Stimulated activated CD8-positive, alpha-beta memory T cell treated with anti-CD3 and anti-CD28 coated beads, Interleukin-7, amount 100 ng/mL, for 48 hours (primary cell): ENCODE measurements around the gene PNO1.
A peak's percentile ranks its signal among the peaks of the same experiment; 100 is the strongest.
"Not testable (repeated sequence)": the region's sequence is repeated elsewhere in the genome, so short reads cannot be mapped to it uniquely, and the experiment has no call there.

Experiments used
- DNase-seq, 2 donors: peaks; one replicate each; pipeline ENCODE4 v3.0.0-alpha.2; 2020; ENCODE audit warnings: low read depth in 1 of 2; ENCODE audit errors: extremely low read depth in 1 of 2

PNO1 gene

DNA sequence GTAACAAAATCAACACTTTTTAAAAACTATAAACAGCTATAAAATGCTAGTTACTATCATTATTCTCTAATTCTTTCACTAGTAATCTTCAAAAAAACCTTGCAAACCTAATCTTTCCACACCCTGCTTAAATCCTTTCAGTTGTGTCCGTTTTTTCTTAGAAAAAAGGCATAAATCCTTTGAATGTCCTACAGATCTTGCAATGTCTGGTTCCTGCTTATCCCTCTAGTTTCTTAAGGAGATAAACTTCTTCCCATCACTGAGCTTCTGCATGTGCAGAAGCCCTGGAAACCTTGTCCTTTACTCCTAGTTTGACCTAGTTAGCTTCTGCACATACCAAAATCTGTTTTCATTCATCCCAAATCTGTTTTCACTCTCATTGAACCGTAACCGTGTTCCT is 1.3 kb upstream of the PNO1 start:
- DNase-seq, result no peak

DNA sequence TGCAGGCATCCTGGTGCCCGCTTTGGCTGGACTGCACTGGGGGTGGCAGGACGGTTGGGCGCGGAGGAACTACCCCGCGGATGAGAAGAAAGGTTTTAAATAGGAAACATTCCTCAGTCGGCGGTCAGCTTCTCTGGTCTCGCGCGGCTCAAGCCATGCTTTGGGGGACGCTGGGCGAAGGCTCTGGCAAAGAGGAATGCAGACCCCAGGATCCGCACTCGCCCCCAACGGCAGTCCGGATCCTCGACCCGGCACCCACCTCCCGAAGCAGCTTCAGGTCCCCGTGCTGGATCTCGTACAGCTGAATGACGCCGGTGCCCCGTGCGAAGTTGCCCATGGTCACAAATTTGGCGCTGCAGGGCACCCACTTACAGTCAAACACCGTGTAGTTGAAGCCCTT is 686 bp upstream of the PNO1 start:
- peak in 1 of 2 donors; percentile 2 for DNase-seq

DNA sequence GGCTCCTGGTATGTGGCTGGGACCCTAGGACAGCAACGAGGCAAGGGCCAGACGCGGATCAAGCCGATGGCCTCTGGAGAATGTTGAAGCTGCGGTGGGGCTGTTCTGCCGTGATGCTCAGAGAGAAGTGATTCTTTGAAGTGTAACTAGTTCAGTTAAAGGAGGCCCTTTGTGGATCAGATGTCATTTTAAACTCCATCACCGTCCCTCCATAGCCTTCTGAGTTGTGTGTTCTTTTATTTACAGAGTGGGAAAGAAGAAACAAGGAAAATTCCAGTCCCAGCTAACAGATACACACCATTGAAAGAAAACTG is 403 bp downstream of the PNO1 start:
- DNase-seq, result no peak

DNA sequence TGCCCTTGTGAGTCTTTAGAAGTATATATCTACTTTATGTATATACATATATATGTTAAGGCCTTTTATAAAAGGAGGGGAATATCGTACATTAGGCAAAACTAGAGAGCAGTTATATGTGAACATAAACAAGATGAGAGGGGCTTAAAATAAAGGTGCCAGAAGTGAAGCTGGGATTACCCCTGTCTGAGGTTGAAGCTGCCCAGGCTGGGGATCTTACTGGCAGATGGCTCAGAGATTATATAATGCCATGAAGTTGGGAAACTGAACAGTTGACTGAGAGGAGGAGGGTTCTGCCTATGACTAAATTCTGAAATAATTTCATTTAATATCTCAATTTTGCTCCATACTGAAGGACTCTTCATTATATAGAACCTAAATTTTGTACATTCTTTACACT is 6.0 kb downstream of the PNO1 start:
- DNase-seq, result no peak

DNA sequence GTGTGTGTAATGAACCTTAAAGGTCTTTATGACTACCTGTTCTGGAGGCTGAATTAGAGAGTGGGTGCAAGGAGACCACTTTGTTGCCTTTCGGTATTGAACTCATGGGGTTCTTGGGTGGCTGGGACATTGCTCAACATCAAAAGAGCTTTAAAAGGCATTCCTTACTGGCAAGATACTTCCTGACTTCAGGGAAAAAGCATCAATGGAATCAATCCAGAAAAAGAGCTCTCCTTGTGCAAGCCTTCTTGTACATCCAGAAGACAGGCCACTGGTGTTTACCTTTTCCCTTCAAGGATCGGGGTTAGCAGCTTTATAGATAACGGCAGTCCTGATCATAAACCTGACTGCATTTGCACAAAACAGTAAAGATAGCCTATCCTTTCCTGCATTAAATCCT is 9.5 kb downstream of the PNO1 start:
- DNase-seq, result no peak

DNA sequence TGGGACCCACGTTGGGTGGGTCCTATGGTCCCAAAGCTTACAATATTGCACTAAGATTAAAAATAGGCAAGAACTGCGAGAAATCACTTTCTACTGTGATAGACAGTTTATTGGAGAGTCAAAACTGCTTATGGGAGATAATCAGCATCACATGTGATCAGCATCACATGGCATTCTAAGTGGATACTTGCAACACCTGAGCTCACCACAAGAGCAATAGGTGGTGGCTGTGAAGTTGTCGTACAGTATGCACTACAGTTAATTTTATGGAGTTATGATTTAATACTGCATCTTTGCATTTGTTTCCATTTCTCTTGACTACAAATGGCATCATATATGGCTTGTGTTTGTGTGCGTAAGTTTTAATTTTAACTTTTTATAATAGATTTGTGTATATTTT is 11.6 kb downstream of the PNO1 start:
- DNase-seq, result no peak

DNA sequence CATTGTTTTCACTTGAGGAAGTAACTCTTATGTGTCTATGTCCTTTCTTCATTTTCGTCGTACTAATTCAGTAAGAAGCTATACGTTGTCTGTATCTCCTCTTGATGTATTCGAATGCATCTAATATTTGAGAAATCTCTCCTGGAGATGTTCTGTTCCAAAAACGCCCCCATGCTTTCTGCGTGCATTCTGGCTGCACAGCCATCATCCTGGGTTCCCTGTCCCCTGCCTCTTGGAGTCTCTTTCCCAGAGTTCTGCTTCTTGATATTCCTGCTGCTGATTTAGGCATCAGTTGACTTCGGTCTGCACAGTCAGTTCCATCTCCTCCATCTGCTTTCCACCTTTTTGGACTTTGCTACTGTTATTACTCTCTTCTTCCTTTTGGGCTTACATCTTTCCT is 13.5 kb downstream of the PNO1 start:
- no peak for DNase-seq

DNA sequence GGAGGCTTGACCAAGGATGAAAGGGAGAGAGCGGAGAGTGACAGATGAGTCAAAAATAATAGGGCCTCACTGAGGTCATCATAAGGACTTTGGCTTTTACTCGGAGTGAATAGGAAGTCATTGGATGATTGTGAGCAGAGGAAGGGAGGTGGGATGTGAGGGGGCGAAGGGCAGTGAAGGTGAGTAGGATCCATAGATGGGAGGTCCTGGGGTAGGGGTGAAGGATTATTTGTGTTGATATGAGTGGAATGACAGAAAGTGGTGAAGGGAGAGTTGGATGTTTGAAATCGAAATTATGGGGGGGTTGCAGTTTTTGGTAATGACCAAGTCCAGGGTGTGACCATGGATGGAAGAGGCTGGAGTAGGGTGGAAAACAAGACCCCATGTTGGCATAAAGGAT is 14.0 kb downstream of the PNO1 start:
- no peak for DNase-seq

DNA sequence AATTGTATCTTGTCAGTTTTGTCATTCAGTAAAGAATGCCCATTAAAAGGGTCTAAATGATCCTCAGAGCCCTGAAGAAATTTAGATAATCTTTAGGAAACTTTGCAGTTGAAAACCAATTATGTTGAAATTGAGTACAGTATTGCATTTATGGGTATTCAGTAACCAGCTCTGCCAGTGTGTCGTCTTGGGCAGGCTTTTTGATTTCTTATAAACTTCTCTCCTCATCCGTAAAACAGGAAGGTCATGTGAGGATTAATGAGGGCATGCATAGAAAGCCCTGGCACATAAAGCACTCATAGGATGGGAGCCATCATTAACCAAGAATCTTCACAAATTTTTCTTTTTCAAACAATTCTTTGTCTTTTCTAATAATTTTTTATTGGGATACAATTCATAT is 14.8 kb downstream of the PNO1 start:
- DNase-seq, result no peak

DNA sequence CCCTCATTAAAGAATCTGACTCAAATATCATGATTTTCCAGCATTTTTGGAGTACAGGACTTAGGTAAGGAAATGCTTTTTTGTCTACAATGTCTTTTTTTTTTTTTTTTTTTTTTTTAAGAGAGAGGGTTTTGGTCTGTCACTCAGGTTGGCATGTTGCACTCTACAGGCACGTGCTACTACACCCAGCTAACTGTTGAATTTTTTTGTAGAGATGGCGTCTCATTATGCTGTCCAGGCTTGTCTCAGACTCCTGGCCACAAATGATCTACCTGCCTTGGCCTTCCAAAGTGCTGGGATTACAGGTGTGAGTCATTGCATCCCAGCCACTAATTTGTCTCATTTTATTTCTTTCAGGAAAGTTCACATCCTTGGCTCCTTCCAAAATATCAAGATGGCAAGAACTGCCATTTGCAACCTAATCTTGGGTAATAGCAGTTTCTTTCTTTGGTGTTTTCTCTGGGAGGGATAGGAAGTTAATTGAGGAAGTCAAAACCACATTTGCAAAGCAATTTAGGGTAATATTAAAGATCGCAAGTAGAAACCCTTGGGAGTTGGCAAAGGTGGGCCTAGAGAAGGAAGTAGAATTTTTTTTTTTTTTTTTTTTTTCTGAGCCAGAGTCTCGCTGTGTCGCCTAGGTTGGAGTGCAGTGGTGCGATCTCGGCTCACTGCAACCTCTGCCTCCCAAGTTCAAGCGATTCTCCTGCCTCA is 15.5 kb downstream of the PNO1 start:
- DNase-seq, result no peak

DNA sequence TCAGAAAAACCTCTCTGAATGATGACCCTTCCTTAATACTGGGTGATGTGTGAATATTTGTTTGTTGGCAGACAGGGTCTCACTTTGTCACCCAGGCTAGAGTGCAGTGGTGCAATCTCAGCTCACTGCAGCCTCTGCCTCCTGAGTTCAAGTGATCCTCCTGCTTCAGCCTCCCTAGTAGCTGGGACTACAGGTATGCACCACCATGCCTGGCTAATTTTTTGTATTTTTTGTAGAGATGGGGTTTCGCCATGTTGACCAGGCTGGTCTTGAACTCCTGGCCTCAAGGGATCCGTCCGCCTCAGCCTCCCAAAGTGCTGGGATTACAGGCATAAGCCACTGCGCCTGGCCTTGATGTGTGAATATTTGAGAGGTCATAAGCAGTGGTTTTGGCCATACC is 17.5 kb downstream of the PNO1 start:
- not testable (repeated sequence) for DNase-seq

DNA sequence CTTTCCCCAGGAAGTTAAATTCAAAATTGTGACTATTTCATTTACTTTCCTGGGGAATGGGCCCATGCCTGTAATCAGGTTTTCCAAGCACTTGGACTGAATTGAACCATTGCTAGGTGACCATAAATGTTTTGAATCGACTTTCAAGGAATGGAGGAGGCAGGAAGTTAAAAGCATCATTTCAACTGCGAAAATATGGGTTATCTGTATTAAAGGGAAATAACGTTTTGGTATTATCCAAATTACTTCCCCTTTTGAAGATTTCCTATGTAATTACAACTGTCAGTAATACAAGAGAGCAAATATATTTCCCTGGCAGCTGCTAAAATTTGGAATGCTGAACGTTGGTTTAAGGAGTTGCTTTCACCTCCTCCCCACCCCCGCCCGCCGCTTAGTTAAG is 19.0 kb downstream of the PNO1 start:
- DNase-seq, result no peak

DNA sequence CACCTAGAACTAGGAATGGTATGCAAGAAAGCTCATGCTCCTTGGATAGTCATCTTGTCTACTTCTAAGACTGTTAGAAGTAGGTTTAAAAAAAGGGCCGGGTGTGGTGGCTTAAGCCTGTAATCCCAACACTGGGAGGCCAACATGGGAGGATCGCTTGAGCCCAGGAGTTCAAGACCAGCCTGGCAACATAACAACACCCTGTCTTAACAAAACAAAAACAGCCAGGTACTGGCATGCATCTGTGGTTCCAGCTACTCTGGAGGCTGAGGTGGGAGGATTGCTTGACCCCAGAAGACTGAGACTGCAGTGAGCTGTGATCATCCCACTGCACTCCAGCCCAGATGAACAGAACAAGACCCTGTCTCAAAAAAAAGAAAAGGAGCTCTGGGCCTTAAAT is 19.9 kb downstream of the PNO1 start:
- no peak for DNase-seq

DNA sequence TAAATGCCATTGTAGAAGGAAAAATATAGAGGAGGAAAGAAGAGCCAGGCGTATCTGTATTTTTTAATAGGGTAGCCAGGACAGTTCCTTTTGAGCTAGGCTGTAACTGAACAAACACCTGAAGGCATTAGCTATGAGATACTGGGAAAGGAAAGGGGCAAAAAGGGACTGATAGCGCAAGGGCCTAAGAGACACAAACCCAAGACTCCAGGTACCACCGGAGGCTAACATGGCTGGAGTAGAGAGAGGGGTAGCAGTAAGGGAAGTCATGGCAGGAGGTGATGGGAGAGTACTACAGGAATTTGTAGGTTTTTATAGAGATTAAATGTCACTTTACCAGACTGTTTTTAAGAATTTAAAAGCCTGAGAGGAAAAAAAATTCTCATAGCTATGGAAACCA is 20.7 kb downstream of the PNO1 start:
- no peak for DNase-seq

DNA sequence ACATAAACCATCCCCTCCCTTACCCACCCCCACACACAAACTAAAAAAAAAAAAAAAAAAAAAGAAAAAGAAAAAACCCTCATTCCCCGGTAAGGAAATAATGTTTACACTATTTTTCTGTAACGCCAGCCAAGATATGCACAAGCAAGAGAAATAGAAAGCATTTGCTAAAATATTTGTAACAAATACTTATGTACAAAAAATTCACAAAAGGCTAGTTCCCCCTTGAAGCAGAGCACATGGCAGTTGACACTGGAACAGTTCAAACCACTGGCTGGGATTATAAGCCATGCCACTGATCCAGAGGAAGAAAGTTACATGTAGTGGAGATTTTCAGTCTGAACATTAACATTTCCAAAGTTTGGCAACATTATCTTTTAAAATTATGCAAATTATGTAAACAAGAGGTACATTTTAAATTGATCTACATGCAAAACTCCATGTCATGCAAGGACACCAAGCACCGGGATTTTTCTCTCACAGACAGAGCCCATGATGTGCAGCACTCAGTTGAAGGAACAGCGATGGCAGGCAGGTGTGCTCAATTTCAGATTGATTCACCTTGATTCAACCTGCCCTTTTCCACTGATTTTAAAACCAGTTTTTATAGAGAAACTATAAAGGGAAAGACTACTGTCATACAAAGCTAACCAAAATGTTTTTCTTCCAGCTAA is 21.4 kb downstream of the PNO1 start:
- DNase-seq, result no peak

DNA sequence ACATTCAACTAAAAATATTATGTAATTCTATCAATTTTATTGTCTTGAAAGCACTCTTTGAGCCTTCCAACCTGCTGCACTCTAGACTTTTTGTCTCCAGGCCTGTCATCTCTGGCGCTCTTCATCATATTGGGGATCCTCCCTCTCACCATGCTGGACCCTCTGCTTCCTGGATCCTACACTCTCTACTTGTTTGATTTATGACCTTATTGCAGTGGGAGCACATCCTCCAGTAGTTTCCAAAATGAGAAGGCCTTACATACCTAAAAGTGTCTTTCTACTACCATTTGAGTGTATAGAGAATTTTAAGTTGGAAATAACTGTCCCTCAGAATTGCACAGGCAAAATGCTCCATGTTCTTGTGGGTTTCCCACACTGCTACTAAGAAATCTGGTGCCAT is 25.2 kb downstream of the PNO1 start:
- DNase-seq, result no peak

DNA sequence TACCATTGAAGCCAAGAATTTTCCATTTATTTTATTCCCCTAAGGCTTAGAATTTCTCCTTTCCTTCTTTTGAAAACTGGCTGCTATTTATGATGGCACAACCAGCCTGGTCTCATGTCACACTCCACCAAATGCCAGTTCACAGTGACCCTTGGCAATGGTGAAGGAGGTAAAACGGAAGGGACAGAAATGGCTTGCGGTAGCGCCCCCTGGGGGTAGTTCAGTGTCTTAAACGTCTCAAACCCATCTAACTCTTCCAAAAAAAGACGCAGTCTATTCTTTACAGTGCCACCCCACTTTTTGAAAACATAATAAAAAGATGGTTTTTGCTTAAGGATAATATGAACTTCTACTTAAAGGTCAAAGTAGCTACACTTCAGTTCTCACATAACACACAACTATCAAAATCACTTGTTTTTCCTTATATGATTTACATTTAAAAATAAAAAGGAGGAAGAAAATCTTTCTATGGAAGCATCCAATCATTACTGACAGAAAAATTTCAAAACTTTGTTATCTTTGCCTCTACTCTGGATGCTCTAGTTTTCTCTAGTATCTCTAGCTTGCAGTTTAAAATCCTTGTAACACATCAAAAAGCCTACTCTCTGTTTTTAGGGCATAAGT is 28.0 kb downstream of the PNO1 start:
- peak; percentile 11 to 37 for DNase-seq

DNA sequence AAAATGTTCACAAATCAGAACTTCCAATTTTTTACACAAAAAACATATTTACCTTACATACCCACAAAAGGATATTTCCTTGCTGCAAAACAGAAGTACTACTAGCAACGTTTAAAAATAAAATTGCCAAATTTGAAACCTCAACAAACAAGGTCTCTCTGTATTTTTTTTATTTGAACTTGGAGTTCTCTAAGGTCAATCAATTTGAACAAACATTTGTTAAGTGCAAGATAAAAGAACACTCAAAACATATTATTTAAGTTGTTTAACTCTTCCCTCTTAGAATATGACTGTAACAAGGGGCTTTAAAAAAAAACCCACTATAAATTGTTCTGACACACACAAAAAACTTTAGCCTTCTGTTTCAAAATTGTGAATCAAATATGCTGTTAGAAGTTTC is 29.6 kb downstream of the PNO1 start:
- DNase-seq, result no peak

DNA sequence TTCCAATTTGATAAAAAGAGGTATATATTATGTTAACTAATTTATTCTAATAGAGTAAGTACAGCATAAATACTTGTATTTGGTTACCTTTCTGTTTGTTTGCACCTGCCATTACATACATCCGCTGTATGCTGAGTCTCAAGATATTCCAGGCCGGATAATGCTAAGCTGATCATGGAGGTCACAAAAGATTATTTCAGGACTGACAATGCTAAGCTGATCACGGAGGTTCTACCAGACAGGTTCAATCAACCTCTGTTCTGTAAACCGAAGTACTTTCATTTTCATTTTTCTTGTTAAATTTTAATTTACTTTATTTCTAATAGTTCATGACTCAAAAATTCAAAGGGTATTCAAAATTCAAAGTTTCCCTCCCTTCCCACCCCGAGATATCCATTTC is 31.1 kb downstream of the PNO1 start:
- DNase-seq, result no peak

DNA sequence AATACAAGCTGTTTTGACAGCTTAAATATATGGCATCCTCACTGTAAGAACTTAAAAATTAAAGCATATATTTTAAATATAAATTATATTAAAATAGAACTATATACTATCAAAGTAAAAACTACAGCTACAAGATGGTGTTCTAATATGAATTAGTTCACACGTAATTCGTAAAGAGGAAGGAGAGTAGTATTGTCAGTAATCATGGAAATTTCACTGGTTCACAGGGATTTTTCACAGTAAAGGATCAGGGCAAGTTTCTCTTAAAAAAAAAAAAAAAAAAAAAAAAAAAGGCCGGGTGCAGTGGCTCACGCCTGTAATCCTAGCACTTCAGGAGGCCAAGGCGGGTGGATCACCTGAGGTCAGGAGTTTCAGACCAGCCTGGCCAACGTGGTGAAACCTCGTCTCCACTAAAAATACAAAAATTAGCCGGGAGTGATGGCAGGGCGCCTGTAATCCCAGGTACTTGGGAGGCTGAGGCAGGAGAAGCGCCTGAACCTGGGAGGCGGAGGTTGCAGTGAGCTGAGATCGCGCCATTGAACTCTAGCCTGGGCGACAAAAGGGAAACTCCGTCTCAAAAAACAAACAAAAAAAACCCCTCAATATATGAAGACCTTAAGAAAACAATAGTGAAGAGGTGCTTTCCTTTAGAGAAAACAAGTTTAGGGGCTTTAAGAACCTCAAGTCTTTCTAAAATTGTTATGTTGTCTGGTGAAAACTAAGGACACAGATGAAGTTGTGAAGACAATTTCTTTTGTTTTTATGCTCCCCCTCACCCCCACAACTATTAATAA is 32.5 kb downstream of the PNO1 start:
- DNase-seq, result no peak

DNA sequence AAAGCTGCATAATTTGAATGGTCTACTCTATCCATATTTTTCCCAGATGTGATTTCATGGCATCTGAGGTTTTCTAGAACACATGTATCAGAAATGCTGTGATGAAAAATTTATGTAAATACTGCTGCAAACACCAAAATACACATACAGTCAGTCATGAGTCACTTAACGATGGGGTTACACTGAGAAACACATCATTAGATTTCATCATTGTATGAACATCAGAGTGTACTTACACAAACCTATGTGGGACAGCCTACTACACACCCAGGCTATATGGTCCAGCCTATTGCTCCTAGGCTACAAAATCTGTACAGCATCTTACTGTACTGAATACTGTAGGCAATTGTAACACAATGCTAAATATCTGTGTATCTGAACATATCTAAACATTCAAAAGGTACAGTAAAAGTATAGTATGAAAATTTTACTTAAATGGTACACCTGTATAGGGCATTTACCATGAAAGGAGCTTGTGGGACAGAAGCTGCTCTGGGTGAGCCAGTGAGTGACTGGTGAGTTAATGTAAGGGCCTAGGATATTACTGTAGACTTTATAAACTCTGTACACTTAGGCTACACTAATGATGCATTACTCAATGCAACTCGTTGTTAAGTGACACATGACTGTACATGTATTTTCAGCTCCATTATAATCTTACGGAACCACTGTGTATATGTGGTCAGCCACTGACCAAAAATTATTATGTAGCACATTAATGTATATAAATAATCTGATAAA is 33.5 kb downstream of the PNO1 start:
- no peak for DNase-seq
